ENCODE data around the gene PTPRR.
A peak's percentile ranks its signal among the peaks of the same experiment; 100 is the strongest.

DNA sequence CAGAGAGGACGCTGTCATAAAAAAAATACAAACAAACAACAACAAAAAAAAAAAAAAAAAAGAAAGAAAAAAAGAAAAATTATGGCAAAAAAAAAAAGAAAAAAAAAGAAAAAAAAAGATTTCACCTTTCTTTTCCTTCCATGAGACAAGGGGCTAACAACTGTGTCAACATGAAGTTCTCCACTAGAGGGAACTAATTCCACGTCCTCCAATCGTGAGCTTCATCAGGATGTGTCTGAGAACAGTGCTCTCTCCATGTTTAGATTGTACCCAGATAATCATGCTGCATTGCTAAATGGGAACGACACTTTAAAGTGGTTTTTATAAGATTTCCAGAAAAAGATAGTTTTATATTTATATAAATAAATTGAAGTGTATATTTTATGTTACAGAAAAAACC is 187.2 kb downstream of the PTPRR start:
- TF ChIP-seq POLR2AphosphoS5 (IDR thresholded peaks at IDR 0.05): no peak
- TF ChIP-seq, protein P1, sequence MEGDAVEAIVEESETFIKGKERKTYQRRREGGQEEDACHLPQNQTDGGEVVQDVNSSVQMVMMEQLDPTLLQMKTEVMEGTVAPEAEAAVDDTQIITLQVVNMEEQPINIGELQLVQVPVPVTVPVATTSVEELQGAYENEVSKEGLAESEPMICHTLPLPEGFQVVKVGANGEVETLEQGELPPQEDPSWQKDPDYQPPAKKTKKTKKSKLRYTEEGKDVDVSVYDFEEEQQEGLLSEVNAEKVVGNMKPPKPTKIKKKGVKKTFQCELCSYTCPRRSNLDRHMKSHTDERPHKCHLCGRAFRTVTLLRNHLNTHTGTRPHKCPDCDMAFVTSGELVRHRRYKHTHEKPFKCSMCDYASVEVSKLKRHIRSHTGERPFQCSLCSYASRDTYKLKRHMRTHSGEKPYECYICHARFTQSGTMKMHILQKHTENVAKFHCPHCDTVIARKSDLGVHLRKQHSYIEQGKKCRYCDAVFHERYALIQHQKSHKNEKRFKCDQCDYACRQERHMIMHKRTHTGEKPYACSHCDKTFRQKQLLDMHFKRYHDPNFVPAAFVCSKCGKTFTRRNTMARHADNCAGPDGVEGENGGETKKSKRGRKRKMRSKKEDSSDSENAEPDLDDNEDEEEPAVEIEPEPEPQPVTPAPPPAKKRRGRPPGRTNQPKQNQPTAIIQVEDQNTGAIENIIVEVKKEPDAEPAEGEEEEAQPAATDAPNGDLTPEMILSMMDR (IDR thresholded peaks at IDR 0.05): peak in 3 of 4 experiments; percentile 45 to 52 (median 48)
- TF ChIP-seq EP300 (IDR thresholded peaks at IDR 0.05): no peak
- TF ChIP-seq POLR2A (IDR thresholded peaks at IDR 0.05): no peak

Data from gastroesophageal sphincter (tissue), 3 donors.